ENCODE data around the gene RFT1.

DNA sequence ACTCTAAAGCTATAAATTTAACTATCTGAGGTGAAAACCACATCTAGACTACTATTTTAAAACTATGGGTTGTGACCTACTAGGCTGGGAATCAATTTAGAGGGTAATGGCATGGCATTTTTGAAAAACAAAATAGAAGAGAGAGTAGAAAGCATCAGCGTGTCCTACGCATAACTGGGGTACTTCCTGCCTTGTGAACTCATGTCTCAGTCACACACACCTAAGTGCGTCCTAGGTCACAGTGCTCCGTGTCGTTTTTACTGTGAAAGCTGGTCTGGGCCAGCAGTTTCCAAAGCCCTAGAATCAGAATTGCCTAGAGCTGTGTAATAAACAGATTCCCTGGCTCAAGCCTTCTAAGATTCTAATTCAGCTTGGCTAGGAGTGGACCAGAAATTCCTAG, 32.3 kb downstream of the RFT1 start:
- TF ChIP-seq, protein P1, sequence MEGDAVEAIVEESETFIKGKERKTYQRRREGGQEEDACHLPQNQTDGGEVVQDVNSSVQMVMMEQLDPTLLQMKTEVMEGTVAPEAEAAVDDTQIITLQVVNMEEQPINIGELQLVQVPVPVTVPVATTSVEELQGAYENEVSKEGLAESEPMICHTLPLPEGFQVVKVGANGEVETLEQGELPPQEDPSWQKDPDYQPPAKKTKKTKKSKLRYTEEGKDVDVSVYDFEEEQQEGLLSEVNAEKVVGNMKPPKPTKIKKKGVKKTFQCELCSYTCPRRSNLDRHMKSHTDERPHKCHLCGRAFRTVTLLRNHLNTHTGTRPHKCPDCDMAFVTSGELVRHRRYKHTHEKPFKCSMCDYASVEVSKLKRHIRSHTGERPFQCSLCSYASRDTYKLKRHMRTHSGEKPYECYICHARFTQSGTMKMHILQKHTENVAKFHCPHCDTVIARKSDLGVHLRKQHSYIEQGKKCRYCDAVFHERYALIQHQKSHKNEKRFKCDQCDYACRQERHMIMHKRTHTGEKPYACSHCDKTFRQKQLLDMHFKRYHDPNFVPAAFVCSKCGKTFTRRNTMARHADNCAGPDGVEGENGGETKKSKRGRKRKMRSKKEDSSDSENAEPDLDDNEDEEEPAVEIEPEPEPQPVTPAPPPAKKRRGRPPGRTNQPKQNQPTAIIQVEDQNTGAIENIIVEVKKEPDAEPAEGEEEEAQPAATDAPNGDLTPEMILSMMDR (IDR thresholded peaks at IDR 0.05; ENCODE audit: low read depth, low read length, poor library complexity, severe bottlenecking), result no peak
- TF ChIP-seq EZH2phosphoT487 (IDR thresholded peaks at IDR 0.05; ENCODE audit: borderline replicate concordance, low read length), result no peak

Data from DOHH2 (cell line).